Adrenal gland (tissue), 12 donors: ENCODE data around the gene ANKRD34A. TPM values are rescaled to one million over a fixed set of nuclear protein-coding genes. Genes with fewer than 3 reads are reported as not detected.

Experiments
- DNase-seq, 7 donors: peaks; one replicate each; pipeline ENCODE4 v3.0.0-alpha.2; 2019 to 2020
- H3K27ac ChIP-seq, 5 donors: fragments of 200-600 bp; sonication (generic) in 4 of 5; 1 replicate in 3 of 5; 2 replicates in 2 of 5; pipeline versions ENCODE4 v1.5.1 to v1.8.0; 2016 to 2020; ENCODE audit warnings: mild to moderate bottlenecking in 1 of 5
- H3K27me3 ChIP-seq: fragments of 200-600 bp; 2 replicates; pipeline ENCODE4 v1.8.0; 2021
- H3K36me3 ChIP-seq, 2 donors: fragments of 200-600 bp; replicated peaks in 1 of 2; 1 replicate in 1 of 2; 2 replicates in 1 of 2; pipeline versions ENCODE4 v1.5.1 to v1.8.0; 2018 to 2022
- H3K4me1 ChIP-seq, 2 donors: fragments of 200-600 bp; replicated peaks in 1 of 2; 1 replicate in 1 of 2; 2 replicates in 1 of 2; pipeline versions ENCODE4 v1.5.1 to v1.8.0; 2018 to 2021
- H3K4me3 ChIP-seq, 4 donors: fragments of 200-600 bp; sonication (generic) in 3 of 4; one replicate each; pipeline ENCODE4 v1.5.1; 2016 to 2018
- H3K9me3 ChIP-seq, 3 donors: fragments of 200-600 bp; sonication (generic) in 1 of 3; replicated peaks in 1 of 3; 1 replicate in 2 of 3; 2 replicates in 1 of 3; pipeline versions ENCODE4 v1.5.1 to v1.8.0; 2016 to 2021
- POLR2A ChIP-seq, 2 donors: fragments of 450-650 bp; IDR thresholded peaks; one replicate each; pipeline ENCODE4 v1.6.1; 2017; ENCODE audit warnings: antibody characterized with exemption in 2 of 2, mild to moderate bottlenecking in 2 of 2, moderate library complexity in 1 of 2
- WGBS, 4 donors: extraction: QIAGEN DNeasy Blood & Tissue Kit in 2 of 4; methylation state at CpG; one replicate each; pipeline versions ENCODE4 v1.1.5 to v1.1.7; 2013 to 2017; 5-methylcytosine and 5-hydroxymethylcytosine counted together
- intact Hi-C, 2 donors: fragments of 100-400 bp; cut with DNase I; formaldehyde crosslinking; loops; one replicate each; pipeline versions ENCODE4 v1.14.1 to v1.15.0; 2022 to 2023
- polyA plus RNA-seq, 3 donors: library from polyadenylated mRNA; stranded (reverse); fragments of 200-250 nt in 2 of 3; fragments of 350-450 nt in 1 of 3; fragmentation: Illumina TruSeq in 1 of 3; extraction: RNeasy Lipid Tissue Mini Kit (QIAGEN cat#74804) in 1 of 3; gene quantifications; one replicate each; pipeline ENCODE4 v1.2.3, GENCODE V29; 2013 to 2014
- total RNA-seq, 9 donors: library from RNA; depleted of rRNA in 4 of 9; stranded (reverse); fragments of >200 nt in 4 of 9; fragments of 120-200 nt in 1 of 9; fragmentation: NEBNext Ultra II Directional in 1 of 9; extraction: Animal tissue kit (Norgen Biotek cat#: 25700) in 1 of 9; gene quantifications; one replicate each; pipeline versions ENCODE4 v1.1.0 to v1.2.4, GENCODE V29; 2013 to 2023
- TF ChIP-seq, protein P1 (sequence below), 6 experiments: fragments of 450-650 bp in 4 of 6; fragments of 200-600 bp in 2 of 6; sonication (generic) in 1 of 6; IDR thresholded peaks; 1 replicate in 5 of 6; 2 replicates in 1 of 6; pipeline versions ENCODE4 v1.5.1 to v1.8.0; 2016 to 2021; ENCODE audit warnings: antibody characterized with exemption in 6 of 6, mild to moderate bottlenecking in 2 of 6, moderate library complexity in 1 of 6
- donor health status: healthy with polysubstance abuse.
- donor health status: Bipolar disorder and iron deficiency.
- donor health status: DM: yes; HTN: yes; CAD: no.
- donor health status: DM: no; HTN: no; CAD: no.
- donor health status: DM: no; HTN: no; CAD: no.
- donor health status: DM: yes; HTN: yes; CAD: no.

ANKRD34A gene
- total and polyA plus RNA-seq, 12 donors: 0.24 to 2.5 (median 0.96) TPM

DNA sequence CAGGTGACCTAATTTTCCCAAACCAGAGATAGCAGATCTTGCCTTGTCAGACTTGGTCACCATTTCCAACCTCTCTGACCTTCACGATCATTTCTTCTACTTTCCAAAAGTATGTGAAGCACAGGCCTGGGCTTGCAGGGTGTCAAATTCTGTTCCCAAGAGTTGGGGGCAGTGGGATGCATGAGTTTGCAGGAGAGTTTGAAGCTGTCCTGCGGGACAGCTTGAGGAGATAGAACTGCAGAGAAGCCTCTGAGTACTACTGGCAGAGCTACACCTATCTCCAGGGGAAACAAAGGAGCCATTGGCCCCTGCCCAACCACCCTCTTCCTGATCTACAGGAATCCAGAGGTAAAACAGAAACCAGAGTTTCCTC lies 20.7 kb upstream of the ANKRD34A start:
- Histone ChIP-seq H3K27me3 (no peaks in the 10 kb centered on the region), H3K4me1 (peaks cover 42 to 77% of the 10 kb centered on the region in 2 donors), H3K27ac (peak overlapping the region; percentile 29 to 96 (median 76)), H3K4me3 (peak overlapping the region in 1 of 4 donors; percentile 22), H3K9me3 (no peaks in the 10 kb centered on the region), H3K36me3 (no peaks in the 10 kb centered on the region)
- TF ChIP-seq, protein P1, sequence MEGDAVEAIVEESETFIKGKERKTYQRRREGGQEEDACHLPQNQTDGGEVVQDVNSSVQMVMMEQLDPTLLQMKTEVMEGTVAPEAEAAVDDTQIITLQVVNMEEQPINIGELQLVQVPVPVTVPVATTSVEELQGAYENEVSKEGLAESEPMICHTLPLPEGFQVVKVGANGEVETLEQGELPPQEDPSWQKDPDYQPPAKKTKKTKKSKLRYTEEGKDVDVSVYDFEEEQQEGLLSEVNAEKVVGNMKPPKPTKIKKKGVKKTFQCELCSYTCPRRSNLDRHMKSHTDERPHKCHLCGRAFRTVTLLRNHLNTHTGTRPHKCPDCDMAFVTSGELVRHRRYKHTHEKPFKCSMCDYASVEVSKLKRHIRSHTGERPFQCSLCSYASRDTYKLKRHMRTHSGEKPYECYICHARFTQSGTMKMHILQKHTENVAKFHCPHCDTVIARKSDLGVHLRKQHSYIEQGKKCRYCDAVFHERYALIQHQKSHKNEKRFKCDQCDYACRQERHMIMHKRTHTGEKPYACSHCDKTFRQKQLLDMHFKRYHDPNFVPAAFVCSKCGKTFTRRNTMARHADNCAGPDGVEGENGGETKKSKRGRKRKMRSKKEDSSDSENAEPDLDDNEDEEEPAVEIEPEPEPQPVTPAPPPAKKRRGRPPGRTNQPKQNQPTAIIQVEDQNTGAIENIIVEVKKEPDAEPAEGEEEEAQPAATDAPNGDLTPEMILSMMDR (IDR thresholded peaks at IDR 0.05): no peak
- no peak for TF ChIP-seq POLR2A (IDR thresholded peaks at IDR 0.05)
- 46 to 66% (median 60%) methylated on average over 2 of the region's 2 CpGs for whole genome bisulfite sequencing, 4 donors
- intact Hi-C loops: no loop called here
- DNase-seq: peak in 3 of 7 donors; percentile 27 to 52 (median 51)

GRCh38 chr1:145983960-145984830 lies 19.8 kb upstream of the ANKRD34A start:
- H3K4me1 ChIP-seq: peaks cover 48 to 84% of the 10 kb centered on the region in 2 donors
- peak in 2 of 7 donors; percentile 14 to 51 for DNase-seq
- no peak overlapping the region for H3K4me3 ChIP-seq
- 89 to 95% (median 90%) methylated on average over 12 of the region's 12 CpGs for WGBS, 4 donors
- peak overlapping the region in 3 of 5 donors; percentile 76 to 96 (median 95) for H3K27ac ChIP-seq
- intact Hi-C loops: no loop called here
- TF ChIP-seq, protein P1 (IDR thresholded peaks at IDR 0.05): no peak
- TF ChIP-seq POLR2A (IDR thresholded peaks at IDR 0.05): no peak
- H3K36me3 ChIP-seq: no peaks in the 10 kb centered on the region
- H3K9me3 ChIP-seq: no peaks in the 10 kb centered on the region
- H3K27me3 ChIP-seq: no peaks in the 10 kb centered on the region

- H3K4me1 ChIP-seq: peaks cover 56 to 93% of the 10 kb centered on the region in 2 donors
- WGBS, 4 donors: 72 to 86% (median 78%) methylated on average over 1 of the region's 1 CpG
- H3K4me3 ChIP-seq: no peak overlapping the region
- no peak for TF ChIP-seq POLR2A (IDR thresholded peaks at IDR 0.05)
- TF ChIP-seq, protein P1 (IDR thresholded peaks at IDR 0.05): no peak
- no peaks in the 10 kb centered on the region for H3K27me3 ChIP-seq
- H3K27ac ChIP-seq: peak overlapping the region in 3 of 5 donors; percentile 94 to 96 (median 95)
- no peaks in the 10 kb centered on the region for H3K36me3 ChIP-seq
- peak in 2 of 7 donors; percentile 24 to 58 for DNase-seq
- intact Hi-C loops: no loop called here
- H3K9me3 ChIP-seq: no peaks in the 10 kb centered on the region
These were observed 18.9 kb upstream of the ANKRD34A start for GRCh38 chr1:145983206-145983675.

- no peak overlapping the region for H3K4me3 ChIP-seq
These were observed 17.8 kb upstream of the ANKRD34A start for GRCh38 chr1:145982010-145982723.

More at GRCh38 chr1:145982010-145982723, 17.8 kb upstream of the ANKRD34A start:
- H3K27me3 ChIP-seq: no peaks in the 10 kb centered on the region
- peak overlapping the region in 4 of 5 donors; percentile 2 to 96 (median 94) for H3K27ac ChIP-seq
- 73 to 83% (median 76%) methylated on average over 5 to 6 of the region's 6 CpGs for WGBS, 4 donors
- TF ChIP-seq, protein P1 (IDR thresholded peaks at IDR 0.05): no peak
- TF ChIP-seq POLR2A (IDR thresholded peaks at IDR 0.05): no peak
- DNase-seq: peak in 3 of 7 donors; percentile 21 to 58 (median 26)
- intact Hi-C loops: no loop called here
- H3K36me3 ChIP-seq: no peaks in the 10 kb centered on the region
- peaks cover 62 to 94% of the 10 kb centered on the region in 2 donors for H3K4me1 ChIP-seq
- H3K9me3 ChIP-seq: no peaks in the 10 kb centered on the region
